RWPE1 (cell line): ENCODE measurements around the gene ZNF433.

Experiments
- CTCF ChIA-PET: fragments of 350-600 bp; sonication (Branson Sonifier 250); formaldehyde crosslinking; extraction: SDS; loops from one replicate; lab custom pipeline; 2021; lab: Yijun Ruan, JAX
- POLR2A ChIA-PET: fragments of 400-600 bp; formaldehyde crosslinking; extraction: SDS; loops from one replicate; lab custom pipeline; 2020; ENCODE audit warnings: antibody characterized with exemption; ENCODE audit not compliant: low non-redundant PET; lab: Yijun Ruan, JAX
- DNase-seq: peaks from one replicate; pipeline ENCODE4 v3.0.0; 2012; ENCODE audit warnings: low spot score
- H3K27ac ChIP-seq: fragments of 450-650 bp; 2 replicates; pipeline ENCODE4 v1.5.1; 2017
- CTCF ChIP-seq: fragments of 450-650 bp; conservative IDR thresholded peaks from 2 replicates; pipeline ENCODE4 v1.5.1; 2017; ENCODE audit warnings: low read depth, mild to moderate bottlenecking

Gene ZNF433

GRCh38 chr19:11989112-11989456 lies 46.4 kb downstream of the ZNF433 start:
- no peak for DNase-seq
- ChIA-PET POLR2A (no interaction called here), CTCF (interaction anchor here (0.6 to 2.7 kb wide), 14 partner anchors 8 to 225 kb away, joined by 3 to 28 read pairs (median 4); partner anchors contain the start of genes ZNF20, ZNF491 and ZNF700)
- peak; percentile 19 for TF ChIP-seq CTCF
- peak overlapping the region; percentile 91 for H3K27ac ChIP-seq

GRCh38 chr19:11987405-11988281 lies 47.8 kb downstream of the ZNF433 start:
- H3K27ac ChIP-seq, result peak overlapping the region; percentile 91
- peak; percentile 98 for DNase-seq
- POLR2A ChIA-PET, result interaction anchor here (0.5 kb wide), 1 partner anchor 33 kb away, joined by 8 read pairs; no protein-coding TSS in a partner anchor
- CTCF ChIA-PET, result interaction anchor here (0.6 to 2.7 kb wide), 10 partner anchors 10 to 694 kb away, joined by 3 to 28 read pairs (median 5); partner anchors contain the start of genes DHPS, ZNF491 and ZNF700
- TF ChIP-seq CTCF, result no peak

DNA sequence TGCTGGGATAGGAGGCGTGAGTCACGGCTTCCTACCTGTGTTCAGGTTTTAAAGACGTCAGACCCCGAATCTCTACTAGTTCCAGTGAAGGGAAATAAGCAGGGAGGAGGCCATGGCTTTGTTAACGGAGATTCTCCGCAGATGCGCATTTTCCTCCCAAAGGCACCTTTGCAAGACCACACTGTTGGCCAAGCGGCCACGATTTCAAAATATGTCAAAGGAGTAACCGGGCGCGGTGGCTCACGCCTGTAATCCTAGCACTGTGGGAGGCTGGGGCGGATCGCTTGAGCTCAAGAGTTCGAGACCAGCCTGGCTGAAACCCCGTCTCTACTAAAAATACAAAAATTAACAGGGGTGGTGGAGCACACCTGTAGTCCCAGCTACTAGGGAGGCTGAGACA lies 48.7 kb downstream of the ZNF433 start:
- no peak overlapping the region; the same call in 1 of the 2 replicates for H3K27ac ChIP-seq
- DNase-seq, result no peak
- CTCF ChIA-PET, result interaction anchor here (1.9 to 2.7 kb wide), 2 partner anchors 63 to 189 kb away, joined by 14 to 28 read pairs; partner anchors contain the start of genes ZNF491 and ZNF700
- TF ChIP-seq CTCF, result no peak
- POLR2A ChIA-PET, result interaction anchor here (0.7 kb wide), 1 partner anchor 63 kb away, joined by 7 read pairs; no protein-coding TSS in a partner anchor

DNA sequence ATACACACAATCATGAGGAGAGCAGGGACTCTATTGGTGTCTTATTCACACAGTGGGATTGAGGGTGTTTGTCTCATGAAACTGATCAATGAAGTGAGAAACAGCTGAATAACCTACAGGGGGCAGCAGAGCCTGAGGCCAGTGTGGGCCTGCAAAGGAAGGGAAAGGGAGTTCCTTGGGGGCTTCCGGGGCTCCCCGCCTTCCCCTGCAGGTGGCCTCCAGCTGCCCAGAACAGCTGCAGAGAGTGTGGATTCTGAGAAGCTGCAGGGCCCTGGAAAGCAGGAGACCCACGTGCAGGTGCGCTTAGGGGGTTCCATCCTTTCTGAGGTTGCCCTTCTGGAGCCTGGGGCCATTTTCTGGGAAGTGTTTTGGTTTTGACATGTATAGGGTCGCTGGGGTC lies 50.5 kb downstream of the ZNF433 start:
- no peak overlapping the region for H3K27ac ChIP-seq
- no peak for DNase-seq
- no peak for TF ChIP-seq CTCF
- POLR2A ChIA-PET, result no interaction called here
- CTCF ChIA-PET, result no interaction called here

DNA sequence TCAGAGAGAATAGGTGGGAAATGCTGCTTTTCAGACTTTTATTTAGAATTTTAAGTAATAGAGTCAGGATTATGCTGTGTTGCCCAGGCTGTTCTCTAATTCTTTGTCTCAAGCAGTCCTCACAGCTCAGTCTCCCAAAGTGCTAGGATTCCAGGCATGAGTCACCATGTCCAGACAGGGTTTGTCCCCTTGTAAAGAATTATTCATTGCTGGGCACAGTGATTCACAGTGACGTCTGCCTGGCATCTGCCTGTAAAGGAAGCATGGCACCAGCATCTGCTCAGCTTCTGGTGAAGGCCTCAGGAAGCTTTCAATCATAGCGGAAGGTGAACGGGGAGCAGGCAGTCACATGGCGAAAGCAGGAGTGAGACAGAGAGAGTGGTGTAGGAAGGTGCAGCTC lies 53.0 kb downstream of the ZNF433 start:
- DNase-seq, result peak; percentile 30
- no peak for TF ChIP-seq CTCF
- ChIA-PET POLR2A (no interaction called here), CTCF (interaction anchor here (0.8 to 0.9 kb wide), 2 partner anchors 60 to 185 kb away, joined by 3 to 4 read pairs; no protein-coding TSS in a partner anchor)
- H3K27ac ChIP-seq, result peak overlapping the region; percentile 52; the same call in 1 of the 2 replicates

DNA sequence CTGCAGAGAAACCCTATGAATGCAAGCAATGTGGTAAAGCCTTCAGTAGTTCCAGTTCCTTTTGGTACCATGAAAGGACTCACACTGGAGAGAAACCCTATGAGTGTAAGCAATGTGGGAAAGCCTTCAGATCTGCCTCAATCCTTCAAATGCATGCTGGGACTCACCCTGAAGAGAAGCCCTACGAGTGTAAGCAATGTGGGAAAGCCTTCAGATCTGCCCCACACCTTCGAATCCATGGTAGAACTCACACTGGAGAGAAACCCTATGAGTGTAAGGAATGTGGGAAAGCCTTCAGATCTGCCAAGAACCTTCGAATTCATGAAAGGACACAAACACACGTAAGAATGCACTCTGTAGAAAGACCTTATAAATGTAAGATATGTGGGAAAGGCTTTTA lies 56.0 kb downstream of the ZNF433 start:
- no peak for TF ChIP-seq CTCF
- ChIA-PET POLR2A (no interaction called here), CTCF (no interaction called here)
- no peak for DNase-seq
- H3K27ac ChIP-seq, result no peak overlapping the region
